Ovary (tissue), 9 donors: Measurements from ENCODE around the gene UGGT2. TPM values are rescaled to one million over a fixed set of nuclear protein-coding genes. Genes with fewer than 3 reads are reported as not detected.
"Not testable (repeated sequence)": the region's sequence is repeated elsewhere in the genome, so short reads cannot be mapped to it uniquely, and the experiment has no call there.

Experiments used
- DNase-seq, 5 donors: peaks; one replicate each; pipeline ENCODE4 v3.0.0-alpha.2; 2019 to 2020
- H3K27ac ChIP-seq, 2 donors: fragments of 200-600 bp; one replicate each; pipeline versions ENCODE4 v1.5.1 to v1.8.0; 2019 to 2022
- H3K27me3 ChIP-seq: fragments of 200-600 bp; one replicate; pipeline ENCODE4 v1.8.0; 2022
- H3K36me3 ChIP-seq: fragments of 200-600 bp; sonication (generic); one replicate; pipeline ENCODE4 v1.5.1; 2019
- H3K4me1 ChIP-seq: one replicate; pipeline ENCODE4 v1.8.1; 2013; ENCODE audit warnings: mild to moderate bottlenecking, moderate library complexity; ENCODE audit not compliant: insufficient read depth
- H3K4me3 ChIP-seq: fragments of 200-600 bp; sonication (generic); one replicate; pipeline ENCODE4 v1.5.1; 2017
- H3K9me3 ChIP-seq, 2 donors: fragments of 200-600 bp in 1 of 2; sonication (generic) in 1 of 2; one replicate each; pipeline versions ENCODE4 v1.5.1 to v1.8.1; 2013 to 2019; ENCODE audit warnings: mild to moderate bottlenecking in 1 of 2, moderate library complexity in 1 of 2
- EP300 ChIP-seq: sonication (generic); formaldehyde crosslinking; IDR thresholded peaks from one replicate; pipeline ENCODE4 v1.6.1; 2017; ENCODE audit warnings: antibody characterized with exemption
- POLR2A ChIP-seq: fragments of 450-650 bp; IDR thresholded peaks from one replicate; pipeline ENCODE4 v1.6.1; 2017; ENCODE audit warnings: antibody characterized with exemption, mild to moderate bottlenecking, moderate library complexity
- WGBS, 3 donors: extraction: QIAGEN DNeasy Blood & Tissue Kit in 1 of 3; methylation state at CpG; one replicate each; pipeline versions ENCODE4 v1.1.5 to v1.1.7; 2013 to 2017; 5-methylcytosine and 5-hydroxymethylcytosine counted together
- intact Hi-C, 4 donors: fragments of 100-400 bp; cut with DNase I; formaldehyde crosslinking; loops; one replicate each; pipeline versions ENCODE4 v1.11.0 to v1.15.1; 2022 to 2023
- polyA plus RNA-seq, 2 donors: library from polyadenylated mRNA; stranded (reverse); fragments of 200-250 nt in 1 of 2; fragments of 350-450 nt in 1 of 2; fragmentation: Illumina TruSeq in 1 of 2; extraction: RNeasy Lipid Tissue Mini Kit (QIAGEN cat#74804) in 1 of 2; gene quantifications; one replicate each; pipeline ENCODE4 v1.2.3, GENCODE V29; 2013 to 2014
- total RNA-seq, 7 donors: library from RNA; depleted of rRNA in 2 of 7; stranded (reverse); fragments of >200 nt in 2 of 7; fragmentation: NEBNext Ultra II Directional in 3 of 7; extraction: Animal tissue kit (Norgen Biotek cat#: 25700) in 3 of 7; gene quantifications; one replicate each; pipeline versions ENCODE4 v1.1.0 to v1.2.4, GENCODE V29; 2016 to 2023
- TF ChIP-seq, protein P1 (sequence below), 3 donors: fragments of 450-650 bp in 2 of 3; fragments of 200-600 bp in 1 of 3; IDR thresholded peaks; one replicate each; pipeline versions ENCODE4 v1.5.1 to v1.8.0; 2016 to 2022; ENCODE audit warnings: antibody characterized with exemption in 3 of 3, mild to moderate bottlenecking in 1 of 3
- donor health status: DM: no; HTN: no; CAD: no; lungs with moderate emphysema.
- donor health status: DM: no; HTN: no; CAD: no.
- donor health status: Bipolar disorder and iron deficiency.
- donor health status: DM: yes; HTN: yes; CAD: no.
- donor health status: DM: no; HTN: no; CAD: no.
- donor health status: DM: yes; HTN: yes; CAD: no.

The UGGT2 gene
- total and polyA plus RNA-seq, 9 donors = 7.7 to 52.6 (median 28.9) TPM

DNA sequence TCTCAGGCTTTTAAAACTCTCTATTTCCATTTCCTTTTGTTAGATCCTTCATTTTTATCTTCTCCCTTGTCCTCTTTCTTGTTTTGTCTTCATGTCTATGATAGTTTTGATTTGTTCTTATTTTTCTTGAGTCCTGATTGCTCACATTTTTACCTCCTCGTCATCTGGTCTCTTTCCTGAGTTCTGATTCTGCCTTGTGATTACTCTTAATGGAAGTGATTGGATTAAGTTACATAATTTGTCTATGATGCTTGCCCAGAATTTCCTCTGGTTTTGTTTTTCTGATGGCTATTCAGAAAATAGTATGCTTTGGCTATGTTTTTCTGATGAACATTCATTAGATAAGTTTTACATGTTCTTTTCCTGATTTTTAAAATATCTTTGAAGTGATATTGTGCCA lies 273.7 kb downstream of the UGGT2 start:
- no peaks in the 10 kb centered on the region for H3K36me3 ChIP-seq
- H3K27ac ChIP-seq = no peak overlapping the region
- TF ChIP-seq EP300 (no peak), POLR2A (no peak)
- TF ChIP-seq, protein P1, sequence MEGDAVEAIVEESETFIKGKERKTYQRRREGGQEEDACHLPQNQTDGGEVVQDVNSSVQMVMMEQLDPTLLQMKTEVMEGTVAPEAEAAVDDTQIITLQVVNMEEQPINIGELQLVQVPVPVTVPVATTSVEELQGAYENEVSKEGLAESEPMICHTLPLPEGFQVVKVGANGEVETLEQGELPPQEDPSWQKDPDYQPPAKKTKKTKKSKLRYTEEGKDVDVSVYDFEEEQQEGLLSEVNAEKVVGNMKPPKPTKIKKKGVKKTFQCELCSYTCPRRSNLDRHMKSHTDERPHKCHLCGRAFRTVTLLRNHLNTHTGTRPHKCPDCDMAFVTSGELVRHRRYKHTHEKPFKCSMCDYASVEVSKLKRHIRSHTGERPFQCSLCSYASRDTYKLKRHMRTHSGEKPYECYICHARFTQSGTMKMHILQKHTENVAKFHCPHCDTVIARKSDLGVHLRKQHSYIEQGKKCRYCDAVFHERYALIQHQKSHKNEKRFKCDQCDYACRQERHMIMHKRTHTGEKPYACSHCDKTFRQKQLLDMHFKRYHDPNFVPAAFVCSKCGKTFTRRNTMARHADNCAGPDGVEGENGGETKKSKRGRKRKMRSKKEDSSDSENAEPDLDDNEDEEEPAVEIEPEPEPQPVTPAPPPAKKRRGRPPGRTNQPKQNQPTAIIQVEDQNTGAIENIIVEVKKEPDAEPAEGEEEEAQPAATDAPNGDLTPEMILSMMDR (IDR thresholded peaks at IDR 0.05) = no peak
- H3K4me3 ChIP-seq = no peak overlapping the region
- 25 to 58% (median 45%) methylated on average over 1 of the region's 1 CpG for WGBS, 3 donors
- no peaks in the 10 kb centered on the region for H3K27me3 ChIP-seq
- H3K4me1 ChIP-seq = peaks cover 5% of the 10 kb centered on the region
- intact Hi-C loops = no loop called here
- no peaks in the 10 kb centered on the region for H3K9me3 ChIP-seq
- no peak for DNase-seq

DNA sequence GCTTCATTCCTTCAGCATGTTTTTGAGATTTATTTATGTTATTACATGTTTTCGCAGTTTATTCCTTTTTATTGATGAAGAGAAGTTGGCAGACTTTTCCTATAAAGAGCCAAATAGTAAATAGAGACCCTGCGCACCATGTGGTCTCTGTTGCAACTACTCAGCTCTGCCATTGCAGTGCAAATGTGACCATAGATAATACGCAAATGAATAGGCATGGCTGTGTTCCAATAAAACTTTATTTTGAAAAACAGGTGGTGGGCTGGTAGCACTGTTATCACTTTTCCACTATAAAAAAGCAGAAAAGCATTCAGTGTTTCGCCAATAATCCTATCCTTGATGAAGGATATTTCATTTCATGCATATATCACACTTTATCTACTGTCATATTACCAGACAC lies 281.3 kb downstream of the UGGT2 start:
- no peak for DNase-seq
- no peak for TF ChIP-seq EP300
- TF ChIP-seq, protein P1 (IDR thresholded peaks at IDR 0.05) = no peak
- no peak overlapping the region for H3K27ac ChIP-seq
- no peaks in the 10 kb centered on the region for H3K27me3 ChIP-seq
- intact Hi-C loops = no loop called here
- no peaks in the 10 kb centered on the region for H3K4me1 ChIP-seq
- WGBS, 3 donors = 84 to 87% (median 84%) methylated on average over 4 of the region's 4 CpGs
- no peaks in the 10 kb centered on the region for H3K9me3 ChIP-seq
- H3K36me3 ChIP-seq = no peaks in the 10 kb centered on the region
- no peak overlapping the region for H3K4me3 ChIP-seq

GRCh38 chr13:95763601-95764000 lies 289.6 kb downstream of the UGGT2 start:
- intact Hi-C loops = no loop called here
- H3K4me1 ChIP-seq = no peaks in the 10 kb centered on the region
- 84 to 87% (median 86%) methylated on average over 4 of the region's 4 CpGs for WGBS, 3 donors
- no peak for TF ChIP-seq POLR2A
- TF ChIP-seq, protein P1 (IDR thresholded peaks at IDR 0.05) = no peak
- TF ChIP-seq EP300 = no peak
- H3K27me3 ChIP-seq = no peaks in the 10 kb centered on the region
- H3K36me3 ChIP-seq = no peaks in the 10 kb centered on the region
- H3K4me3 ChIP-seq = no peak overlapping the region
- no peak for DNase-seq
- H3K27ac ChIP-seq = no peak overlapping the region
- H3K9me3 ChIP-seq = no peaks in the 10 kb centered on the region

- intact Hi-C loops, H3K27ac ChIP-seq, H3K9me3 ChIP-seq, H3K36me3 ChIP-seq, H3K27me3 ChIP-seq, H3K4me3 ChIP-seq, H3K4me1 ChIP-seq, DNase-seq: not testable (repeated sequence)
- WGBS, 3 donors = 73 to 82% (median 80%) methylated on average over 3 of the region's 3 CpGs
Measured at GRCh38 chr13:95762626-95763025, 290.6 kb downstream of the UGGT2 start.

DNA sequence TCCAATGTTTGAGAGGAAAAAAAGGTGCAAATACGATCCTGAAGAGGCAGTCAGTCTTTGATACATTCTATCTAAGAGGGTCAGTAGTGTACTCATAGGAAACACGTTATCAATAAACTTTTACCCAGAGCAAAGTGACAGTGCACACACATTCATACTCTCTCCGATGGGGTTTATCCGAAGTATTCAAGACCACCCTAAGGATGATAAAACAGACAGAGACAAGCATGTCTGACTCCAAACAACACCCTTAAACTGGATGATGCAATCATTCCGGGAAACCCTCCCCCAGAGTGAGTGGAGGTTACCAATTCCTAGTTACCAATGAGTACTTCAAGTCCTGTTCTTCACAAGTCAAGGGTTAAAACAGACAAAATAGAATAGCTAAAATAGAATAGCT lies 297.1 kb downstream of the UGGT2 start:
- no peak overlapping the region for H3K27ac ChIP-seq
- H3K4me1 ChIP-seq = peaks cover 1% of the 10 kb centered on the region
- 84 to 91% (median 88%) methylated on average over 5 of the region's 5 CpGs for WGBS, 3 donors
- no peaks in the 10 kb centered on the region for H3K9me3 ChIP-seq
- DNase-seq = no peak
- H3K36me3 ChIP-seq = no peaks in the 10 kb centered on the region
- no peak overlapping the region for H3K4me3 ChIP-seq
- intact Hi-C loops = no loop called here
- H3K27me3 ChIP-seq = no peaks in the 10 kb centered on the region
- TF ChIP-seq POLR2A (no peak), EP300 (no peak)
- TF ChIP-seq, protein P1 (IDR thresholded peaks at IDR 0.05) = no peak
